Ovary (tissue), 9 donors: ENCODE measurements around the gene FOXO6. TPM values are rescaled to one million over a fixed set of nuclear protein-coding genes. Genes with fewer than 3 reads are reported as not detected.

ENCODE experiments used
- DNase-seq, 5 donors: peaks; one replicate each; pipeline ENCODE4 v3.0.0-alpha.2; 2019 to 2020
- H3K27ac ChIP-seq, 2 donors: fragments of 200-600 bp; one replicate each; pipeline versions ENCODE4 v1.5.1 to v1.8.0; 2019 to 2022
- H3K27me3 ChIP-seq: fragments of 200-600 bp; one replicate; pipeline ENCODE4 v1.8.0; 2022
- H3K36me3 ChIP-seq: fragments of 200-600 bp; sonication (generic); one replicate; pipeline ENCODE4 v1.5.1; 2019
- H3K4me1 ChIP-seq: one replicate; pipeline ENCODE4 v1.8.1; 2013; ENCODE audit warnings: mild to moderate bottlenecking, moderate library complexity; ENCODE audit not compliant: insufficient read depth
- H3K4me3 ChIP-seq: fragments of 200-600 bp; sonication (generic); one replicate; pipeline ENCODE4 v1.5.1; 2017
- H3K9me3 ChIP-seq, 2 donors: fragments of 200-600 bp in 1 of 2; sonication (generic) in 1 of 2; one replicate each; pipeline versions ENCODE4 v1.5.1 to v1.8.1; 2013 to 2019; ENCODE audit warnings: mild to moderate bottlenecking in 1 of 2, moderate library complexity in 1 of 2
- EP300 ChIP-seq: sonication (generic); formaldehyde crosslinking; IDR thresholded peaks from one replicate; pipeline ENCODE4 v1.6.1; 2017; ENCODE audit warnings: antibody characterized with exemption
- POLR2A ChIP-seq: fragments of 450-650 bp; IDR thresholded peaks from one replicate; pipeline ENCODE4 v1.6.1; 2017; ENCODE audit warnings: antibody characterized with exemption, mild to moderate bottlenecking, moderate library complexity
- WGBS, 3 donors: extraction: QIAGEN DNeasy Blood & Tissue Kit in 1 of 3; methylation state at CpG; one replicate each; pipeline versions ENCODE4 v1.1.5 to v1.1.7; 2013 to 2017; 5-methylcytosine and 5-hydroxymethylcytosine counted together
- intact Hi-C, 4 donors: fragments of 100-400 bp; cut with DNase I; formaldehyde crosslinking; loops; one replicate each; pipeline versions ENCODE4 v1.11.0 to v1.15.1; 2022 to 2023
- polyA plus RNA-seq, 2 donors: library from polyadenylated mRNA; stranded (reverse); fragments of 200-250 nt in 1 of 2; fragments of 350-450 nt in 1 of 2; fragmentation: Illumina TruSeq in 1 of 2; extraction: RNeasy Lipid Tissue Mini Kit (QIAGEN cat#74804) in 1 of 2; gene quantifications; one replicate each; pipeline ENCODE4 v1.2.3, GENCODE V29; 2013 to 2014
- total RNA-seq, 7 donors: library from RNA; depleted of rRNA in 2 of 7; stranded (reverse); fragments of >200 nt in 2 of 7; fragmentation: NEBNext Ultra II Directional in 3 of 7; extraction: Animal tissue kit (Norgen Biotek cat#: 25700) in 3 of 7; gene quantifications; one replicate each; pipeline versions ENCODE4 v1.1.0 to v1.2.4, GENCODE V29; 2016 to 2023
- TF ChIP-seq, protein P1 (sequence below), 3 donors: fragments of 450-650 bp in 2 of 3; fragments of 200-600 bp in 1 of 3; IDR thresholded peaks; one replicate each; pipeline versions ENCODE4 v1.5.1 to v1.8.0; 2016 to 2022; ENCODE audit warnings: antibody characterized with exemption in 3 of 3, mild to moderate bottlenecking in 1 of 3
- donor health status: DM: no; HTN: no; CAD: no; lungs with moderate emphysema.
- donor health status: DM: no; HTN: no; CAD: no.
- donor health status: Bipolar disorder and iron deficiency.
- donor health status: DM: yes; HTN: yes; CAD: no.
- donor health status: DM: no; HTN: no; CAD: no.
- donor health status: DM: yes; HTN: yes; CAD: no.

FOXO6 gene
- total and polyA plus RNA-seq, 9 donors, result 0.90 to 18.9 (median 6.1) TPM

DNA sequence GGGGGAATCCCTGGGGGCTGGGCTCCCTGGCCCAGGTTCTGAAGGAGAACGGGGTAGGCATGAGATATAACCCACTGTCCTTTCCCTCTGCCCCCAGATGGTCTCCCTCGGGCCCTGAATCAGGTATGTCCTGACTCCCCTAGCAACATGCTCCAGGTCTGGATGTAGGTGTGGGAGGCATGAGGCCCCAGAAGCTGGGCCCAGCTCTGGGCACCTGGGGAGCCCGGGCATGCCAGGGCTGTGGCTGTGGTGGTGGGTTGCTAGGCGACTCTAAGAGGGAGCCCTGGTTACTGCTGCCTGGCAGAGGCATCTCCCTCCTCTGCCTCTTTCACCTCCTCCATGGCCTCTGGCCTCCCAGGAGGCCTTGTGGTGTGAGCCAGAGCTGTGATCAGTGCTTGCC is 16.2 kb downstream of the FOXO6 start:
- Histone ChIP-seq H3K9me3 (no peaks in the 10 kb centered on the region), H3K4me1 (peaks cover 5% of the 10 kb centered on the region), H3K27me3 (no peaks in the 10 kb centered on the region), H3K27ac (no peak overlapping the region), H3K36me3 (no peaks in the 10 kb centered on the region), H3K4me3 (no peak overlapping the region)
- intact Hi-C loops, result no loop called here
- 72 to 89% (median 80%) methylated on average over 4 of the region's 4 CpGs for WGBS, 3 donors
- no peak for DNase-seq
- no peak for TF ChIP-seq EP300
- TF ChIP-seq, protein P1, sequence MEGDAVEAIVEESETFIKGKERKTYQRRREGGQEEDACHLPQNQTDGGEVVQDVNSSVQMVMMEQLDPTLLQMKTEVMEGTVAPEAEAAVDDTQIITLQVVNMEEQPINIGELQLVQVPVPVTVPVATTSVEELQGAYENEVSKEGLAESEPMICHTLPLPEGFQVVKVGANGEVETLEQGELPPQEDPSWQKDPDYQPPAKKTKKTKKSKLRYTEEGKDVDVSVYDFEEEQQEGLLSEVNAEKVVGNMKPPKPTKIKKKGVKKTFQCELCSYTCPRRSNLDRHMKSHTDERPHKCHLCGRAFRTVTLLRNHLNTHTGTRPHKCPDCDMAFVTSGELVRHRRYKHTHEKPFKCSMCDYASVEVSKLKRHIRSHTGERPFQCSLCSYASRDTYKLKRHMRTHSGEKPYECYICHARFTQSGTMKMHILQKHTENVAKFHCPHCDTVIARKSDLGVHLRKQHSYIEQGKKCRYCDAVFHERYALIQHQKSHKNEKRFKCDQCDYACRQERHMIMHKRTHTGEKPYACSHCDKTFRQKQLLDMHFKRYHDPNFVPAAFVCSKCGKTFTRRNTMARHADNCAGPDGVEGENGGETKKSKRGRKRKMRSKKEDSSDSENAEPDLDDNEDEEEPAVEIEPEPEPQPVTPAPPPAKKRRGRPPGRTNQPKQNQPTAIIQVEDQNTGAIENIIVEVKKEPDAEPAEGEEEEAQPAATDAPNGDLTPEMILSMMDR (IDR thresholded peaks at IDR 0.05), result no peak
- no peak for TF ChIP-seq POLR2A

DNA sequence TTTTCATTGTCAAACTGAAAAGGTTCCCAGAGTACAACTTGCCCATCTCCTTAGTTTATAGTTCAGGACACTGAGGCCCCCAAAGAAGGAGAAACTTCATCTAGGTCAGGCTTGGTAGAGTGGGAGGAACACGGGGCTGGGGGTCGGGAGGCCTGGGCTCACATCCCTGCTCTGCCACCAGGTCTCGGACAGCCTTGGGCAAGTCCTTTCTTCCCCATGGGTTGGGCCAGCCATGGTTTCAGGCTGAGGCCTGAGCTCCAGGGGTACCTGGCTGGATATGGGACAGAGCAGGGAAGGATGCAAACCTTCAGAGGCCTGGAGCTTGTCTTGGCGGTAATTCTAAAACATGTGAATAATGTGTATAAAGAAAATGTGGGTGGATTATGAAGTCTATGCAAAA is 17.0 kb downstream of the FOXO6 start:
- TF ChIP-seq EP300, result no peak
- no peak for TF ChIP-seq POLR2A
- TF ChIP-seq, protein P1 (IDR thresholded peaks at IDR 0.05), result no peak
- Histone ChIP-seq H3K9me3 (no peaks in the 10 kb centered on the region), H3K27me3 (no peaks in the 10 kb centered on the region), H3K4me1 (peaks cover 3% of the 10 kb centered on the region), H3K27ac (no peak overlapping the region), H3K4me3 (no peak overlapping the region), H3K36me3 (no peaks in the 10 kb centered on the region)
- no peak for DNase-seq
- intact Hi-C loops, result no loop called here
- 81 to 82% (median 82%) methylated on average over 4 of the region's 4 CpGs for WGBS, 3 donors

DNA sequence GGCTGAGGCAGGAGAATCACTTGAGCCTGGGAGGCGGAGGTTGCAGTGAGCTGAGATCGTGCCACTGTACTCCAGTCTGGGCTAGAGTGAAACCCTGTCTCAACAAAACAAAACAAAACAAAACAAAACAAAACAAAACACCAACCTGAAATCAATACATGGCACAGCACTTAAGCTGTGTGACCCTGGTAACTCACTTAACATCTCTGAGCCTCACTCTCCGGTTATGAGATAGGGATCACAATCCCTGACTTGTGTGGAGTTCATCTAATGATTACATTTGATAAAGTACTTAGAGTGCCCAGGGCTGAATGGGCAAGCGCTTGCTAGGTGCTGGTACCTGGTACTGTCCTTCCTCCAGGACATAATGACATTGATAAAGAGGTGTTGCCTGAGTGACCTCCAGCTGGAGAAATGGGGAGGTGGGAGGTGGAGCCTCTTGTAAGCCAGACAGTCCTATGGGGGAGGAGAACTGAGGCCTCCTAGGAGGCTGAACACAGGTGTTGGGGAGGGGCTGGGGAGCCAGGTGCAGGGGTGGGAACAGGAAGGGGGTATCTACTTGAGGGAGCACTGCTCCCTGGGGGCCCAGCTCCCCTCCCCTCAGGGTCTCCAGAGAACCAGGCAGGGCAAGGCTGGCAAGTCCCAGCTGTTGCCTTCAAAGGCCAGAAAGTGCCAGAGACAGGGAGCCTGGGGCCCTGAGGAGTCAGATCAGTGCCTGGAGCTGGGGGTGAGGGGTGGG is 17.9 kb downstream of the FOXO6 start:
- no peaks in the 10 kb centered on the region for H3K27me3 ChIP-seq
- H3K36me3 ChIP-seq, result no peaks in the 10 kb centered on the region
- H3K9me3 ChIP-seq, result no peaks in the 10 kb centered on the region
- H3K27ac ChIP-seq, result peak overlapping the region; percentile 45 to 98
- H3K4me3 ChIP-seq, result no peak overlapping the region
- TF ChIP-seq EP300 (no peak), POLR2A (no peak)
- DNase-seq, result peak in 1 of 5 donors; percentile 26
- intact Hi-C loops, result no loop called here
- H3K4me1 ChIP-seq, result peaks cover 3% of the 10 kb centered on the region
- WGBS, 3 donors, result 79 to 92% (median 86%) methylated on average over 4 of the region's 4 CpGs

DNA sequence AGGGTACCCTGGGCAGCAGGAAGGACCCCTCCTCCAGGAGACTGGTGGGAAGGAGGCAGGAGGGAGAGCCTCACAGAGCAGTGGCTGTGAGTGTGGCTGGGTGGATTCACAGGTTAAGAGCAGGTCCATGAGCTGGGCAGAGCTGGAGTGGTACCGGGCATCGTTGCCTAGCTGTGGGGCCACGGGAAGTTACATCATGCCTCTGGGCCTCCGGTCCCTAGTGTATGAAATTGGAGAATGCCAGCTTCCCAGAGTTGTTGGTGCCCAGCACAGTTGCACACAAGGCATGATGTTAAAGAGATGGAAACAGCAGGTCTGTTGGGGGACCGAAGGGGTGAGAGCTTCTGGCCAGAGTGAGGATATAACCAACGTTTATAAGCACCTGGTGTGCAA is 18.5 kb downstream of the FOXO6 start:
- H3K27ac ChIP-seq, result peak overlapping the region; percentile 45 to 98
- 69 to 70% (median 70%) methylated on average over 6 of the region's 6 CpGs for WGBS, 3 donors
- DNase-seq, result no peak
- no peaks in the 10 kb centered on the region for H3K27me3 ChIP-seq
- no peak overlapping the region for H3K4me3 ChIP-seq
- H3K9me3 ChIP-seq, result no peaks in the 10 kb centered on the region
- intact Hi-C loops, result no loop called here
- TF ChIP-seq EP300, result no peak
- TF ChIP-seq, protein P1 (IDR thresholded peaks at IDR 0.05), result no peak
- TF ChIP-seq POLR2A, result no peak
- H3K36me3 ChIP-seq, result no peaks in the 10 kb centered on the region
- peaks cover 3% of the 10 kb centered on the region for H3K4me1 ChIP-seq

DNA sequence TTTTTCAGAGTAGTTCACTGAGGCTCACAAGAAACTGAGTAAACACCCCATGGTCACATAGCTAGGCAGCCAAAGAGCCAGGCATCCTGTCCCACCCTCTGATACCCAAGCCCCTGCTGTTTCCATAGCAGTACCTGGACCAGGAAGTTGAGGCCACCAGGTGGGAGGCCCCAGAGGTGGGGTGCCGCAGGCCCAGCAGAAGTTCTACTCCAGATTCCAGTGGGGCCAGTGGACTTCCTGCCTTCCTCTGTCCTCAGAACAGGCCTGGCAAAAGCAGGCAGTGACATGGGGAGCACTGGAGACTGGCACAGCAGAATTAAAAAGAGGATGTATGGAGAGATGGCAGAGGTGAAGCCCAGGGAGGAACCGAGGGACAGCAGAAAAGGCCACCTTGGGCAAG is 19.0 kb downstream of the FOXO6 start:
- peak in 1 of 5 donors; percentile 43 for DNase-seq
- H3K36me3 ChIP-seq, result no peaks in the 10 kb centered on the region
- peaks cover 3% of the 10 kb centered on the region for H3K4me1 ChIP-seq
- WGBS, 3 donors, result 75 to 79% (median 78%) methylated on average over 2 of the region's 2 CpGs
- H3K4me3 ChIP-seq, result no peak overlapping the region
- no peaks in the 10 kb centered on the region for H3K9me3 ChIP-seq
- peak overlapping the region; percentile 98 to 99 for H3K27ac ChIP-seq
- H3K27me3 ChIP-seq, result no peaks in the 10 kb centered on the region
- intact Hi-C loops, result no loop called here
- TF ChIP-seq EP300 (no peak), POLR2A (no peak)
- TF ChIP-seq, protein P1 (IDR thresholded peaks at IDR 0.05), result no peak
